ENCODE results near the gene PBX3.

DNA sequence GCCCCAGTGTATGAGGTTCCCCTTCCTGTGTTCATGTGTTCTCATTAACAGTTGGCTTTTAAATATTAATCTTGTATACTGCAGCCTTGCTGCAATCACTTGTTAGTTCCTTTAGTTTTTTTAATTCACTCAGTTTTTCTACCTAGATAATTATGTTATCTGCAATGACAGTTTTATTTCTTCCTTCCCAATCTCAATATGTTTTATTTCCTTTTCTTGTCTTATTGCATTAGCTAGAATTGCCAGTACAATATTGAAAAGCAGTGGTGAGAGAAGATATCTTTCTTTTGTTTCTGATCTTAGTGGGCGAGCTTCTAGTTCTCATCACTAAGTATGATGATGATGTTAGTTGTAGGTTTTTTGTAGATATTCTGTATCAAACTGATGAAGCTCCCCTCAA lies 232.2 kb downstream of the PBX3 start:
- TF ChIP-seq, protein P1, sequence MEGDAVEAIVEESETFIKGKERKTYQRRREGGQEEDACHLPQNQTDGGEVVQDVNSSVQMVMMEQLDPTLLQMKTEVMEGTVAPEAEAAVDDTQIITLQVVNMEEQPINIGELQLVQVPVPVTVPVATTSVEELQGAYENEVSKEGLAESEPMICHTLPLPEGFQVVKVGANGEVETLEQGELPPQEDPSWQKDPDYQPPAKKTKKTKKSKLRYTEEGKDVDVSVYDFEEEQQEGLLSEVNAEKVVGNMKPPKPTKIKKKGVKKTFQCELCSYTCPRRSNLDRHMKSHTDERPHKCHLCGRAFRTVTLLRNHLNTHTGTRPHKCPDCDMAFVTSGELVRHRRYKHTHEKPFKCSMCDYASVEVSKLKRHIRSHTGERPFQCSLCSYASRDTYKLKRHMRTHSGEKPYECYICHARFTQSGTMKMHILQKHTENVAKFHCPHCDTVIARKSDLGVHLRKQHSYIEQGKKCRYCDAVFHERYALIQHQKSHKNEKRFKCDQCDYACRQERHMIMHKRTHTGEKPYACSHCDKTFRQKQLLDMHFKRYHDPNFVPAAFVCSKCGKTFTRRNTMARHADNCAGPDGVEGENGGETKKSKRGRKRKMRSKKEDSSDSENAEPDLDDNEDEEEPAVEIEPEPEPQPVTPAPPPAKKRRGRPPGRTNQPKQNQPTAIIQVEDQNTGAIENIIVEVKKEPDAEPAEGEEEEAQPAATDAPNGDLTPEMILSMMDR (IDR thresholded peaks at IDR 0.05) = no peak
- no peak for TF ChIP-seq POLR2A (IDR thresholded peaks at IDR 0.05)
